HCT116 (cell line): Measurements from ENCODE around the gene SCGB1A1. TPM values are rescaled to one million over a fixed set of nuclear protein-coding genes. Genes with fewer than 3 reads are reported as not detected.

ENCODE experiments used
- ATAC-seq: fragments of 200-7000 bp; cut with Tn5 transposase; 2 replicates; pipeline ENCODE4 v1.9.1; 2020; ENCODE audit warnings: mild to moderate bottlenecking, moderate library complexity
- BruUV-seq: library from RNA; stranded (reverse); fragments of 400-500 nt; replicated peaks from 2 replicates; lab custom pipeline; 2021; lab: Mats Ljungman, UMichigan
- CTCF ChIA-PET: fragments of 300-600 bp; sonication (Branson Sonifier 250); formaldehyde crosslinking; loops from one replicate; lab custom pipeline; 2021; ENCODE audit warnings: antibody characterized with exemption; lab: Charles Lee
- POLR2A ChIA-PET: fragments of 300-600, 350-600 bp; sonication (Branson Sonifier 250); formaldehyde crosslinking; loops from one replicate; lab custom pipeline; 2021; ENCODE audit warnings: antibody characterized with exemption; lab: Charles Lee
- RAD21 ChIA-PET, 2 experiments: fragments of 300-600 bp; sonication (Branson Sonifier 250); formaldehyde crosslinking; loops; one replicate each; lab custom pipeline; 2023; ENCODE audit warnings: low total read pairs in 2 of 2; ENCODE audit not compliant: uncharacterized antibody in 2 of 2, unreplicated experiment in 2 of 2, low non-redundant PET in 1 of 2; lab: Charles Lee
- DNase-seq: peaks from one replicate; pipeline ENCODE4 v3.0.0-alpha.2; 2010; ENCODE audit warnings: low read depth, low spot score
- H2AFZ ChIP-seq: fragments of 200-600 bp; shearing (Covaris generic), sonication (generic); 2 replicates; pipeline ENCODE4 v1.6.1; 2017; ENCODE audit warnings: low read depth, mixed run types, mixed read lengths, antibody characterized with exemption, low read length; ENCODE audit not compliant: poor library complexity, severe bottlenecking
- H3K27ac ChIP-seq: 2 replicates; pipeline ENCODE4 v1.5.1; 2012; ENCODE audit warnings: low read depth, low read length
- H3K27me3 ChIP-seq: fragments of 200-600 bp; sonication (generic); 2 replicates; pipeline ENCODE4 v1.6.1; 2016; ENCODE audit warnings: mixed run types, low read length, mixed read lengths; ENCODE audit not compliant: insufficient read depth
- H3K36me3 ChIP-seq, 2 experiments: fragments of 200-500 bp in 1 of 2; fragments of 200-600 bp in 1 of 2; sonication (Bioruptor generic) in 1 of 2; sonication (generic) in 1 of 2; 2 replicates each; pipeline versions ENCODE4 v1.5.1 to v1.6.1; 2014 to 2016; ENCODE audit warnings: low read length in 2 of 2, inconsistent platforms in 1 of 2, mixed read lengths in 1 of 2, mixed run types in 1 of 2; ENCODE audit not compliant: insufficient read depth in 2 of 2, control insufficient read depth in 1 of 2
- H3K4me1 ChIP-seq, 2 experiments: fragments of 200-600 bp in 1 of 2; sonication (generic) in 1 of 2; 2 replicates each; pipeline versions ENCODE4 v1.5.1 to v1.6.1; 2012 to 2017; ENCODE audit warnings: low read length in 2 of 2, inconsistent platforms in 1 of 2, mild to moderate bottlenecking in 1 of 2, mixed read lengths in 1 of 2, mixed run types in 1 of 2, moderate library complexity in 1 of 2; ENCODE audit not compliant: insufficient read depth in 2 of 2, control insufficient read depth in 1 of 2
- H3K4me2 ChIP-seq: fragments of 200-600 bp; sonication (generic); 2 replicates; pipeline ENCODE4 v1.6.1; 2017; ENCODE audit warnings: mixed run types, low read length, mixed read lengths
- H3K4me3 ChIP-seq, 2 experiments: fragments of 200-600 bp in 1 of 2; sonication (generic) in 1 of 2; replicated peaks in 1 of 2; 2 replicates each; pipeline ENCODE4 v1.5.1; 2011 to 2016; ENCODE audit warnings: low read length in 2 of 2, control low read depth in 1 of 2, low read depth in 1 of 2, mild to moderate bottlenecking in 1 of 2, mixed read lengths in 1 of 2, mixed run types in 1 of 2
- H3K79me2 ChIP-seq: fragments of 200-600 bp; sonication (generic); 2 replicates; pipeline ENCODE4 v1.6.1; 2017; ENCODE audit warnings: mild to moderate bottlenecking, mixed run types, low read length, moderate library complexity, mixed read lengths; ENCODE audit not compliant: insufficient read depth
- H3K9ac ChIP-seq: fragments of 200-600 bp; sonication (generic); 2 replicates; pipeline ENCODE4 v1.6.1; 2016; ENCODE audit warnings: low read length, mixed read lengths
- H3K9me2 ChIP-seq: fragments of 200-600 bp; sonication (generic), shearing (Covaris generic); 2 replicates; pipeline ENCODE4 v1.6.1; 2017; ENCODE audit warnings: mixed run types, mild to moderate bottlenecking, moderate library complexity; ENCODE audit not compliant: insufficient read depth
- H3K9me3 ChIP-seq, 2 experiments: fragments of 200-500 bp in 1 of 2; fragments of 200-600 bp in 1 of 2; sonication (Bioruptor generic) in 1 of 2; sonication (generic) in 1 of 2; 2 replicates each; pipeline ENCODE4 v1.6.1; 2014 to 2017; ENCODE audit warnings: low read length in 2 of 2, mixed read lengths in 2 of 2, inconsistent platforms in 1 of 2, low read depth in 1 of 2, mild to moderate bottlenecking in 1 of 2, mixed run types in 1 of 2, moderate library complexity in 1 of 2; ENCODE audit not compliant: control insufficient read depth in 1 of 2, insufficient read depth in 1 of 2
- H4K20me1 ChIP-seq: fragments of 200-600 bp; sonication (generic), shearing (Covaris generic); 2 replicates; pipeline ENCODE4 v1.6.1; 2017; ENCODE audit warnings: mixed run types, mild to moderate bottlenecking, moderate library complexity; ENCODE audit not compliant: insufficient read depth
- EZH2phosphoT487 ChIP-seq: fragments of 200-600 bp; IDR thresholded peaks from 2 replicates; pipeline ENCODE4 v1.6.1; 2018; ENCODE audit warnings: antibody characterized with exemption, borderline replicate concordance
- POLR2AphosphoS5 ChIP-seq: IDR thresholded peaks from 2 replicates; pipeline ENCODE4 v1.6.1; 2011; ENCODE audit warnings: mild to moderate bottlenecking, low read depth, low read length, moderate library complexity
- RAD21 ChIP-seq: IDR thresholded peaks from 2 replicates; pipeline ENCODE4 v1.6.1; 2012; ENCODE audit warnings: low read depth, mild to moderate bottlenecking
- SP1 ChIP-seq: IDR thresholded peaks from 2 replicates; pipeline ENCODE4 v1.6.1; 2012; ENCODE audit warnings: low read depth
- YY1 ChIP-seq: IDR thresholded peaks from 2 replicates; pipeline ENCODE4 v1.6.1; 2011; ENCODE audit warnings: low read length, low read depth, moderate library complexity, mild to moderate bottlenecking; ENCODE audit not compliant: insufficient replicate concordance; ENCODE audit errors: extremely low read depth
- ZNF274 ChIP-seq: fragments of 200-500 bp; sonication (Bioruptor generic); IDR thresholded peaks from 2 replicates; pipeline ENCODE4 v1.6.1; 2014; ENCODE audit warnings: mild to moderate bottlenecking, low read depth, low read length, inconsistent platforms
- intact Hi-C: fragments of 100-400 bp; cut with micrococcal nuclease; formaldehyde crosslinking; loops from 2 replicates; pipeline ENCODE4 v1.10.0; 2022
- total RNA-seq: library from RNA; stranded (reverse); gene quantifications from one replicate; pipeline ENCODE4 v1.2.1, GENCODE V29; 2021; ENCODE audit not compliant: unreplicated experiment
- TF ChIP-seq, protein P1 (sequence below): IDR thresholded peaks from 2 replicates; pipeline ENCODE4 v1.6.1; 2011; ENCODE audit warnings: mild to moderate bottlenecking, low read length, moderate library complexity; ENCODE audit not compliant: insufficient replicate concordance; ENCODE audit errors: extremely low read depth
- TF ChIP-seq, protein P2 (sequence below), 3 experiments: fragments of 200-600 bp in 1 of 3; sonication (generic) in 1 of 3; IDR thresholded peaks in 2 of 3; conservative IDR thresholded peaks in 1 of 3; 2 replicates each; pipeline ENCODE4 v1.5.1; 2012 to 2017; ENCODE audit warnings: low read depth in 2 of 3, low read length in 2 of 3, antibody characterized with exemption in 1 of 3, borderline replicate concordance in 1 of 3, control low read depth in 1 of 3, mild to moderate bottlenecking in 1 of 3, mixed read lengths in 1 of 3, mixed run types in 1 of 3, moderate library complexity in 1 of 3; ENCODE audit not compliant: insufficient read depth in 1 of 3

The SCGB1A1 gene
- total RNA-seq, 1 experiment from 2014 or later = 2.0 TPM

GRCh38 chr11:62427630-62428233, 8.9 kb downstream of the SCGB1A1 start:
- no peaks in the 10 kb centered on the region for H3K27me3 ChIP-seq
- H3K4me1 ChIP-seq = peaks cover 0 to 29% of the 10 kb centered on the region in 2 experiments; a peak in 2 of 4 replicates
- DNase-seq = no peak
- no peak overlapping the region for H3K9ac ChIP-seq
- ATAC-seq = no peak
- H3K9me2 ChIP-seq = no peaks in the 10 kb centered on the region
- no peak overlapping the region for H3K27ac ChIP-seq
- no peaks in the 10 kb centered on the region for H3K36me3 ChIP-seq
- H3K79me2 ChIP-seq = no peaks in the 10 kb centered on the region
- BruUV-seq = no TSS peak
- CTCF ChIA-PET = interaction anchor here (1.2 to 2.1 kb wide), 2 partner anchors 33 to 115 kb away, joined by 4 to 7 read pairs; no protein-coding TSS in a partner anchor
- POLR2A ChIA-PET = no interaction called here
- intact Hi-C loops = no loop called here
- TF ChIP-seq RAD21 = no peak
- RAD21 ChIA-PET = no interaction called here
- peak overlapping the region; percentile 37; the same call in 1 of the 2 replicates for H3K4me2 ChIP-seq
- H4K20me1 ChIP-seq = no peaks in the 10 kb centered on the region
- no peak overlapping the region for H2AFZ ChIP-seq
- no peaks in the 10 kb centered on the region for H3K9me3 ChIP-seq
- H3K4me3 ChIP-seq = no peak overlapping the region

- Histone ChIP-seq H2AFZ (no peak overlapping the region), H3K4me1 (peaks cover 0 to 29% of the 10 kb centered on the region in 2 experiments; a peak in 2 of 4 replicates), H3K4me2 (no peak overlapping the region), H3K4me3 (no peak overlapping the region), H3K27ac (no peak overlapping the region), H3K79me2 (no peaks in the 10 kb centered on the region), H3K9me2 (no peaks in the 10 kb centered on the region), H3K9ac (no peak overlapping the region), H4K20me1 (no peaks in the 10 kb centered on the region), H3K9me3 (no peaks in the 10 kb centered on the region), H3K36me3 (no peaks in the 10 kb centered on the region), H3K27me3 (no peaks in the 10 kb centered on the region)
- CTCF ChIA-PET = interaction anchor here (1.2 kb wide), 1 partner anchor 34 kb away, joined by 4 read pairs; no protein-coding TSS in a partner anchor
- no peak for DNase-seq
- POLR2A ChIA-PET = interaction anchor here (1.0 kb wide), 1 partner anchor 162 kb away, joined by 4 read pairs; the partner anchor contains the start of gene TUT1
- ATAC-seq = no peak
- BruUV-seq = no TSS peak
- TF ChIP-seq YY1 (no peak), POLR2AphosphoS5 (no peak), SP1 (no peak), EZH2phosphoT487 (no peak), ZNF274 (no peak)
- TF ChIP-seq, protein P1, sequence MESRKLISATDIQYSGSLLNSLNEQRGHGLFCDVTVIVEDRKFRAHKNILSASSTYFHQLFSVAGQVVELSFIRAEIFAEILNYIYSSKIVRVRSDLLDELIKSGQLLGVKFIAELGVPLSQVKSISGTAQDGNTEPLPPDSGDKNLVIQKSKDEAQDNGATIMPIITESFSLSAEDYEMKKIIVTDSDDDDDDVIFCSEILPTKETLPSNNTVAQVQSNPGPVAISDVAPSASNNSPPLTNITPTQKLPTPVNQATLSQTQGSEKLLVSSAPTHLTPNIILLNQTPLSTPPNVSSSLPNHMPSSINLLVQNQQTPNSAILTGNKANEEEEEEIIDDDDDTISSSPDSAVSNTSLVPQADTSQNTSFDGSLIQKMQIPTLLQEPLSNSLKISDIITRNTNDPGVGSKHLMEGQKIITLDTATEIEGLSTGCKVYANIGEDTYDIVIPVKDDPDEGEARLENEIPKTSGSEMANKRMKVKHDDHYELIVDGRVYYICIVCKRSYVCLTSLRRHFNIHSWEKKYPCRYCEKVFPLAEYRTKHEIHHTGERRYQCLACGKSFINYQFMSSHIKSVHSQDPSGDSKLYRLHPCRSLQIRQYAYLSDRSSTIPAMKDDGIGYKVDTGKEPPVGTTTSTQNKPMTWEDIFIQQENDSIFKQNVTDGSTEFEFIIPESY = no peak
- TF ChIP-seq, protein P2, sequence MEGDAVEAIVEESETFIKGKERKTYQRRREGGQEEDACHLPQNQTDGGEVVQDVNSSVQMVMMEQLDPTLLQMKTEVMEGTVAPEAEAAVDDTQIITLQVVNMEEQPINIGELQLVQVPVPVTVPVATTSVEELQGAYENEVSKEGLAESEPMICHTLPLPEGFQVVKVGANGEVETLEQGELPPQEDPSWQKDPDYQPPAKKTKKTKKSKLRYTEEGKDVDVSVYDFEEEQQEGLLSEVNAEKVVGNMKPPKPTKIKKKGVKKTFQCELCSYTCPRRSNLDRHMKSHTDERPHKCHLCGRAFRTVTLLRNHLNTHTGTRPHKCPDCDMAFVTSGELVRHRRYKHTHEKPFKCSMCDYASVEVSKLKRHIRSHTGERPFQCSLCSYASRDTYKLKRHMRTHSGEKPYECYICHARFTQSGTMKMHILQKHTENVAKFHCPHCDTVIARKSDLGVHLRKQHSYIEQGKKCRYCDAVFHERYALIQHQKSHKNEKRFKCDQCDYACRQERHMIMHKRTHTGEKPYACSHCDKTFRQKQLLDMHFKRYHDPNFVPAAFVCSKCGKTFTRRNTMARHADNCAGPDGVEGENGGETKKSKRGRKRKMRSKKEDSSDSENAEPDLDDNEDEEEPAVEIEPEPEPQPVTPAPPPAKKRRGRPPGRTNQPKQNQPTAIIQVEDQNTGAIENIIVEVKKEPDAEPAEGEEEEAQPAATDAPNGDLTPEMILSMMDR (IDR thresholded peaks at IDR 0.05 in 2 of 3, conservative IDR thresholded peaks at IDR 0.05 in 1 of 3; ENCODE audit: borderline replicate concordance in 1 of 3, insufficient read depth in 1 of 3, low read depth in 2 of 3, low read length in 2 of 3) = no peak
- RAD21 ChIA-PET = no interaction called here
- intact Hi-C loops = no loop called here
Observed at GRCh38 chr11:62428871-62429560, 10.2 kb downstream of the SCGB1A1 start.
